Cardiac muscle cell (in vitro differentiated cells and primary cell): ENCODE results near the gene ITPR2. TPM values are rescaled to one million over a fixed set of nuclear protein-coding genes. Genes with fewer than 3 reads are reported as not detected.

Source experiments
- DNase-seq, 2 donors: peaks; one replicate each; pipeline versions ENCODE4 v3.0.0 to v3.0.0-alpha.2; 2010 to 2017; ENCODE audit warnings: low read depth in 1 of 2, low spot score in 1 of 2
- H3K27ac ChIP-seq: fragments of 200-600 bp; sonication (generic); 2 replicates; pipeline ENCODE4 v1.5.1; 2016
- H3K27me3 ChIP-seq: fragments of 200-600 bp; sonication (generic); 2 replicates; pipeline ENCODE4 v1.6.0; 2016; ENCODE audit warnings: control low read depth
- H3K36me3 ChIP-seq: fragments of 200-600 bp; sonication (generic); 2 replicates; pipeline ENCODE4 v1.5.1; 2016; ENCODE audit warnings: control low read depth
- H3K4me1 ChIP-seq: fragments of 200-600 bp; sonication (generic); 2 replicates; pipeline ENCODE4 v1.8.1; 2017; ENCODE audit warnings: low read depth, mild to moderate bottlenecking, mixed run types
- H3K4me3 ChIP-seq: fragments of 200-600 bp; sonication (generic); 2 replicates; pipeline ENCODE4 v1.5.1; 2016; ENCODE audit warnings: mild to moderate bottlenecking
- H3K9me3 ChIP-seq: fragments of 200-600 bp; sonication (generic); 2 replicates; pipeline ENCODE4 v1.5.1; 2017; ENCODE audit warnings: low read depth, mild to moderate bottlenecking, control low read depth
- CTCF ChIP-seq: IDR thresholded peaks from 2 replicates; pipeline ENCODE4 v1.5.1; 2012; ENCODE audit warnings: low read depth, mild to moderate bottlenecking, low read length
- polyA plus RNA-seq: library from polyadenylated mRNA; unstranded; fragments of >200 nt; fragmentation: Nextera tagmentation; extraction: Ambion mirVana; gene quantifications from 2 replicates; pipeline ENCODE4 v1.2.1, GENCODE V29; 2016
- total RNA-seq: library from RNA; depleted of rRNA; stranded (reverse); fragments of >200 nt; gene quantifications from 2 replicates; pipeline ENCODE4 v1.2.3, GENCODE V29; 2016

The ITPR2 gene
- total and polyA plus RNA-seq, 2 experiments from 2014 or later: 4.8 to 5.1 TPM

DNA sequence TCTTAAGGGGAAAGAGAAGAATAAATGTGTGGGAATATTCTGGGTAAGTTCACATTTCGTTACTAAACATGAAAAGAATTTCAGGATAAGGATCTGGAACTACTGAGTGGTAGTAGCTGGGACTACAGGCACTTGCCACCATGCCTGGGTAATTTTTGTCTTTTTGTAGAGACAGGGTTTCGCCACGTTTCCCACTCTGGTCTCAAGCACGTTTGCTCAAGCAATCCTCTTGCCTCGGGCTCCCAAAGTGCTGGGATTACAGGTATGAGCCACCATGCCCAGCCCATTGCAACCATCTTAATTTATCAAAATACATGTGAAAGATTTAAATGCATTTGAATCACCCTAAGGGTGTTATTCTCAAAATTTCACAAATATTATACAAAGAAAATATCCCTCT is 26.4 kb downstream of the ITPR2 start:
- H3K36me3 ChIP-seq: no peaks in the 10 kb centered on the region
- TF ChIP-seq CTCF: no peak
- no peak overlapping the region for H3K4me3 ChIP-seq
- no peaks in the 10 kb centered on the region for H3K9me3 ChIP-seq
- H3K27me3 ChIP-seq: no peaks in the 10 kb centered on the region
- H3K4me1 ChIP-seq: no peaks in the 10 kb centered on the region
- no peak for DNase-seq
- H3K27ac ChIP-seq: no peak overlapping the region

- H3K4me1 ChIP-seq: no peaks in the 10 kb centered on the region
Measured at GRCh38 chr12:26805401-26805971, 27.5 kb downstream of the ITPR2 start.

GRCh38 chr12:26803552-26803951 is 29.4 kb downstream of the ITPR2 start:
- Histone ChIP-seq H3K27me3 (no peaks in the 10 kb centered on the region), H3K27ac (no peak overlapping the region), H3K9me3 (no peaks in the 10 kb centered on the region), H3K36me3 (no peaks in the 10 kb centered on the region), H3K4me3 (no peak overlapping the region), H3K4me1 (no peaks in the 10 kb centered on the region)
- TF ChIP-seq CTCF: no peak
- DNase-seq: peak in 1 of 2 donors; percentile 48

More at GRCh38 chr12:26805401-26805971, 27.5 kb downstream of the ITPR2 start:
- no peak for TF ChIP-seq CTCF
- H3K27me3 ChIP-seq: no peaks in the 10 kb centered on the region
- H3K4me3 ChIP-seq: no peak overlapping the region
- DNase-seq: no peak
- H3K27ac ChIP-seq: no peak overlapping the region
- H3K9me3 ChIP-seq: no peaks in the 10 kb centered on the region
- H3K36me3 ChIP-seq: no peaks in the 10 kb centered on the region

DNA sequence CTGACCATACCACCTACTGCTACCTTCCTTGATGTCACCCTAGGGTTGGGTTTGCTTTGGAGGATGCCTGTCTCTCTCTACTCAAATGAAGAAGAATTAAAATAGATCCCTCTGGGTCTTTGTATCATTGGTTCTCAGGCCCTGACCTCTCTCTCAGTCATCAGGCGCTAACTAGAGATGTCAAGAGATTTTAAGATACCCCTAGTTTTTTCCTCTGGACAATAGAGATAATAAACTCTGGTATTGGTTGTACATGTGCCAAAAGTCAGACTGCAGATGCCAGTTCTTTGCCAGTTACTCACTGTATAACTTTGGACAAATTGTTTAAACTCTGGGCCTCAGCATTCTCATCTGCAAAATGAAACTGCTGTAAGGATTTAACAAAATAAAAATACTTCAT is 31.5 kb downstream of the ITPR2 start:
- DNase-seq: no peak
- TF ChIP-seq CTCF: no peak
- H3K27me3 ChIP-seq: no peaks in the 10 kb centered on the region

DNA sequence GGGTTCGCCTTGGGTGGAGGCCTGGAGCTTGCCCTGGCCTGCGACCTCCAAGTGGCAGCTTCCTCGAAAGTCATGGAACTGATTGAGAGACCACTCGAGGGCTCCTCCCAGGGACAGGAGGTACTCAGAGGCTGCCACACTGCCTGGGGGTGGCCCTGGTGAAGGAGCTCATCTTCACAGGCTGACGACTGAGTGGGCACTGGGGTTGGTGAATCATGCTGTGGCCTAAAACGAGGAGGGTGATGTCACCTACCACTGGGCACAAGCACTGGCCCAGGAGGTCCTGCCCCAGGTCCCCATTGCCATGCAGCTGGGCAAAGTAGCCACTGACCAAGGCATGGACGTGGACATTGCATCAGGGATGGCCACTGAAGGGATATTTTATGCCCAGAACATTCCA is 32.1 kb downstream of the ITPR2 start:
- Histone ChIP-seq H3K9me3 (no peaks in the 10 kb centered on the region), H3K4me1 (no peaks in the 10 kb centered on the region), H3K27ac (no peak overlapping the region), H3K4me3 (no peak overlapping the region), H3K36me3 (no peaks in the 10 kb centered on the region), H3K27me3 (no peaks in the 10 kb centered on the region)
- no peak for DNase-seq
- no peak for TF ChIP-seq CTCF

More for the DNA sequence above, 31.5 kb downstream of the ITPR2 start:
- no peak overlapping the region for H3K27ac ChIP-seq
- H3K9me3 ChIP-seq: no peaks in the 10 kb centered on the region
- H3K4me3 ChIP-seq: no peak overlapping the region
- H3K36me3 ChIP-seq: no peaks in the 10 kb centered on the region
- no peaks in the 10 kb centered on the region for H3K4me1 ChIP-seq
